ENCODE results near the gene NFE2.
"Not testable (repeated sequence)": the region's sequence is repeated elsewhere in the genome, so short reads cannot be mapped to it uniquely, and the experiment has no call there.

The NFE2 gene

DNA sequence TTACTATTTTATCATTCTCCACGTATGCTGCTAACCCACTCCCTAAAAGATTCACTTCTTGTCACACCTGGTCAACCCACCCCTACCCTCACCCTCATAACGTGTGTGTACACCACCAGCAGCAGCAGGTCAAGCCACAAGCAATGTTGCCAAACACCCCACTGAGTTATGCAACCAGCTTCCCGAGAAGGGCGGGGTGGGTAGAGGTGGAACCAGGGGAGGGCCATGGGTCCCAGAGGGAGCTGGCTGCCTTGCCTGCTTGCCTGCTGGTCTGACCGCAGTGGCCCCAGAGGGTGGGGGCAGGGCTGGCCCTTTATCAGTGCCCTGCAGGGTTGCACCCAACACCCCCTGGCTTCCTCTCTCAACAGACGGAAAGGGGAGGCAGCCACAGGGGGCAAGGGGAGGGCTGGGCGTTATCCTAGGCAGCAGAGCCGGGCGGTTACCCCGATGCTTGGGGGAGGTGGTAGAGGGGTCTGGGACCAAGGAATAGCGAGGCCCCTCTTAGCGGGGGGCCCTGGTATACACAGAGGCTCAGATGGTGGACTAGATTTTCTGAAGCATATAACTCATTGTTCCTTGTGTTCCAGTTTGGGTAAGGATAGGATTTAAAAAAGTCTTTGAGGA, 3.5 kb upstream of the NFE2 start:
- no peak for DNase-seq

DNA sequence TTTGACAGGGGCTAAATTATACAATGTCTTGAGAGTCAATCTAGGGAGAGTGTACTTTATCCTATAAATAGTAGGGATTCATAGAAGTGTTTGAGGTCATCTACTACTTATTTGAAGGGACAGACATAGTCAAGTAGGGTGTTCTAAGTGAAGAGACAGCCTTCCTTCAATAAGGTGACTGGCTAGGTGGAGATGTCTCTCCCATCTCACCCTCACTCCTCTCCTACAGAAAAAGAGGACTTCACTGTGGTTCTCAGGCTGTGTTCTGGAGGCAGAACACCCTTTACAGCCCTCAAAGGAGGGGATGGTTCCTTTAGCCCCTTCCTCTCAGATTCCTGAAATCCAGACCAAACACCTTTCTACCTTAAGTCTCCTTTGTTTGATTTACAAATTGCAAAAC, 2.8 kb upstream of the NFE2 start:
- no peak for DNase-seq

DNA sequence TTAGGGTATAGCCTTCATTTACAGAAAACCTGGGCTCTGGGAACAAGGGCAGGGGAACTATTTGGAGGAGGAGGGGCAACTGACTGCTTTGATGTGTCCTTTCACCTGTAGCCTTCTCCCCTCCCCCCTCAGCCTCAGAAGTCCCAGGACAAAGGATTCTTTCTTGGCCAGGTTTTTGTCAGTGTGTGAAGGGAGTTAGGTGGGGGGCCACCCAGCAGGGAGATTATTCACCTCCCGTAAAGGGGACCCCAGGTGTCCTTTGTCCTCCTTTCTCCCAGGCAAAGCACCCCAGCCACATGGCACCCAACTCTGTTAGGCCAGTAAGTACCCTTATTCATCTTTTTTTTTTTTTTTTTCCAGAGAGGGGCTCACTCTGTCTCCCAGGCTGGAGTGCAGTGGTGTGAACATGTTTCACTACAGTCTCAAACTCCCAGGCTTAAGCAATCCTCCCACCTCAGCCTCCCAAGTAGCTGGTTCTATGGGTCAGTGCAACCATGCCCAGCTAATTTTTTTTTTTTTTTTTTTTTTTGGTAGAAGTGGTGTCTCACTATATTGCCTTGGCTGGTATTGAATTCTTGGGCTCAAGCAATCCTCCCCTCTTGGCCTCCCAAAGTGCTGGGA, 723 bp upstream of the NFE2 start:
- no peak for DNase-seq

DNA sequence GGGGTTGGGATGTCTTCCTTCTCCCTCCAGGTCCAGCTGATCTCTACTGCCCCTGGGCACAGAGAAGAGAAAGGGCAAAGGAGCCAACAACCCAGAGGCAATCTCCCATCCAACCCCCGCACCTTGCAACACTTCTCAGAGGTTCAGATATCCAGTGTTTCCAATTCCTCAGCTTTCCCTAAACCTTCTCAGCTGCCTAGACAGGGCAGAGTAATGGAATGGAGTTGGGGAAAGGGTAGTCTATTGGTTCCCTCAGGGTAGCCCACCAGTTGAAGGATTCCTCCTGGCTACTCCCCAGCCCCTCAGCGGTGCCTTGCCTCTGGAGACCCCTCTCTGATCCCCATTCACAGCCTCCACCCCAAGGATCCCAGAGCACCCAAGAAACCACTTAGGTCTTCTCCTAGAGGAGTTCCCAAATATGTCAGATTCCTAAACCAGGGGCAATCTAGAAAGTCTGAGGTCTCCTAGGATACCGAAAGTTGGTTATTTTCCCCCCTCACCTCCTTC, 537 bp downstream of the NFE2 start:
- no peak for DNase-seq

DNA sequence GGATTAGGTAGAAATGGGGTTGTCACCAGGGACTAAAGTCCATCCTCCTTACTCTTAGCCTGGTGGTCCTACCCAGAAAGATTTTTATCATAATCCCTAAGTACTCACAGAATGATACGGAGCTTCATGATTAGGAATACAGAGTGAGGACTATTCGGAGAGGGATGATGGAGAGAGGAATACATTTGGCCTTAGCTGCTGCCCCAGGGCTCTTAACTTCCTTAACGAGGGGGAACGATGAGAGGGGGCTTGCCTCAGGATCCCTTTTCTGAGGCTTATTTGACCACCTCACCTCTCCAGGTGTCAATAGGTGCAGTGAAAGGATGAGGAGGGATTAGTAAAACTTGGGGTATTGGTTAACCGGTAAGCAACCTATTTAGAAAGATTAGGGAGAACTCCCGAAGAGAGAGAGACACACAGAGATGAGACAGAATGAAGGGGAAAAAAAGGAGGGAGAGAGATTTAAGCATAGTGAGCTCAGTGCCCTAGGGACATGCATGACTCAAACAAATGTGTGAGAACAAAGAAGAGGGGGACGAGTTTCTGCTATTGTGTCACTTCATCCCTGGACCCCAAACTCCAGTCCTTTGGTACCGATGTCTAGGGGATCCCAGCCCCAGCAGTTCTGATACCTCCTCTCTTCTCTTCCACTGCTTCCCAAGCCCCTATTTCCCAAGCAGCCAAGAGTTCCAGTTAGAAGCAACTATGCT, 1.1 kb downstream of the NFE2 start:
- no peak for DNase-seq

DNA sequence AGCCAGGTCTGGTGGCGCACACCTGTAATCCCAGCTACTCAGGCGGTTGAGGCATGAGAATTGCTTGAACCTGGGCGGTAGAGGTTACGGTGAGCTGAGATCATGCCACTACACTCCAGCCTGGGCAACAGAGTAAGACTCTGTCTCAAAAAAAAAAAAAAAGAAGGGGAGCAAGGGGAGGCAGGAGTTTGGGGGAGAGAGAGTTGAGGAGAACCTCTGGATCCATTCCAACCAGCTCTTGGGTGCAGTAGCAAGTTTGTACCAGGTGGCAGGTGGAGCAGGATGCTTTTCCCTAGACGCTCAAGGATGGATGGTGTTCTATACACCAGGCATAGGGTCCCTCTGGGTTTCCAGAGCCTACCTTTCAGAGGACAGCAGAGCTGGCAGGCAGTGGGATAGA, 1.9 kb downstream of the NFE2 start:
- DNase-seq = no peak

DNA sequence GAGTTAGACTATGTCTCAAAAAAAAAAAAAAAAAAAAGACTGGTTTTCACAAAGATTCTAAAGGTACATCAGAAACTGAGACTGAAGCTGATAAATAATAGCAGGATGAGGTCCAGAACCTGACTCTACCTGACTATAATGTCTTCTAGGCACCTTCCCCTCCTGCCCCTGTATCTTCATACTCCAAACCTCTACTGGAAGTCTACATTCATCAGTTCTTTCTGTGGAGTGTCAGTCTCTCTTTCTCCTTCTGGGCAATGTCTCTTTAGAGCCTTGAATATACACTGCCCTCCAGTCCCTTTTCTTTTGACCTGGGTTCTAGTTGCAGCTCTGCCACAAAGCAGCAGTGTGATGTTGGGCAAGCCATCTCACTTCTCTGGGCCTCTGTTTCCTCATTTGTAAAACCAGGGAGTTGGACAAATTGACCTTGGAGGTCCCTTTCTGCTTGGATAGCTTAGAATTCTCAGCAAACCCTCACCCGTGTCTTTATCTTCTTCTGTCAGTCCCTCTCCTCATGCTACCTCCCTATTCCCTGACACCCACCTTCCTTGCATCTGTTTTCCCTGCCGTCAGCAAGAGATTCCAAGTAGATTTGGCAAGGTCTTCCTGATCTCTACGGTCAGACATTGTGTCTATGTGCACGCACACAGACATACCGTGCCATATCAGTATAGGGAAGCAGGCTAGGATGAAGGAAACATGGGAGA, 4.3 kb downstream of the NFE2 start:
- no peak for DNase-seq

DNA sequence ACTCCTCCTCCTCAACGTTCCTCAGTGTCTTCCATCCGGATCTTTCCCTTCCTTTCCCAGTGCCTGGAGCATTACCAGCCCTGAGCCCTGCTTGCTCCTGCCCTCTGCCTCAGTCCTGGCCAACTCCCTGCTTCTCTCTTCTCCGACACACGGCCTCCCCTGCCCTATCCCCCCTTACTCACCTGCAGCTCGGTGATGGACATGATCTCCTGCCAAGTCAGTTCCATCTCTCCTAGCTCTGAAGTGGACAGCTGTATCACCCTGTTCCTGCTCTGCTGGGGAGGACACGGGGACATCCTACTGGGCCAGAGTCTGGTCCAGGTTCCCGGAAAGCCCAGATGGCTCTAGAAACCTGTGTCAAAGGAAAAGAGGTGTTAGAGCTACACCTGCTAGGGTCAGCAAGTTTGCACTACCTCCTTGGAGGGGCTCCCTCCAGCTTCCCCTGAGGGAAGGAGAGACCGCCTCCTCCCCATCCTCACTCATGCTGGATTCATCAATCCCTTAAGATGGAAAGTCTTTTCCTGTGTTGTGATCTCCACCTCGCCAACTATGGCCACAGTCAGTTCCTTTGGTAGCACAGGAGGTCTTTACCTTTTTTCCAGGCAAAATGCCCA, 5.8 kb downstream of the NFE2 start:
- no peak for DNase-seq

DNA sequence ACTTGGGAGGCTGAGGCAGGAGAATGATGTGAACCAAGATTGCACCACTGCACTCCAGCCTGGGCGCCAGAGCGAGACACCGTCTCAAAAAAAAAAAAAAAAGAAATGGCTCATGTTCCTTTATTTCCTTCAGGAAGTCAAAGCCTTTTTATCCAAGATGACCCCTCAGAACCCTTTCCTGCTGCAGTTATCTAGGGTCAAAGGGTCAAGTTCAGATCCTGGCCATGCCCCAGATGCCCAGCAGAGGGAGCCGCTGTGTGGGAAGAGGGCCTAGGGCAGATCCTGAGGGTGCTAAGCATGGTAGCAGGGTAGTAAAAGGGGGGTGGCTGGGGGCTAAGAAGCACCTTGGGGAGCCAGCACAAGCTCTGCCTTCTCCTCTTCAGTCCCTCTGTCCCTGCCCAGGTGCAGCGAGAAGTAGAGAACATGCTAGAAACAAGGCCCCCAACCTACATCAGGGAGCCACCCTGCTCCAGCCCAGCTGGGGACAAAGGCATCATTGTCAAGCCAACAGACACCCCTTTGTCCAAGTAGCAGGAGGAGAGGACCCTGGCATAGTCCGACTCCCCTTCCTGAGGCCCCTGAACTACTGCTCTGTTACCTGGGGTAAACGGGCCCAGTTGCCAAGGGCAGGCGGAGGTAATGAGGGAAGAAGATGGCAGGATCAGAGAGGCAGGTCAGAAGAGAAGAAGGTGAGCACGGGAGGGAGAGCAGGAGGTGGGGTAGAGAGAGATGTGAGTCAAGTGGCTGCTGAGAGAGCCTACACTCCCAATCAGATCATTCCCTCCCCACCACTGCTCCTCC, 6.5 kb downstream of the NFE2 start:
- DNase-seq = peak; percentile 79

DNA sequence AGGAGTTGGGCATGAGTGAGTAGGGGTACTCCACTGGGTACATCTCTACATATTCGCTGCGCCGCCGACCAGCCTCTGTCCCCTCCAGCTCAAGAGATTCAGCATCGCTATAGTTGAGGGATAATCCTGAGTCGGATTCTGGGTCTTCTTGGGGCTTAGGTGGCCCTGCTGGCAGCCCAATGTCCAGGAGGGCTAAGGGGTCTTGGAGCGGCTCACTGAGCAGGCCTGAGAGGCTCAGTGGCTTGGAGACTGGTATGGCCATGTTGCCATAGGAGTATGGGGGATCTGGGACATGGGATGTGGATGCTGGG, 7.9 kb downstream of the NFE2 start:
- no peak for DNase-seq

DNA sequence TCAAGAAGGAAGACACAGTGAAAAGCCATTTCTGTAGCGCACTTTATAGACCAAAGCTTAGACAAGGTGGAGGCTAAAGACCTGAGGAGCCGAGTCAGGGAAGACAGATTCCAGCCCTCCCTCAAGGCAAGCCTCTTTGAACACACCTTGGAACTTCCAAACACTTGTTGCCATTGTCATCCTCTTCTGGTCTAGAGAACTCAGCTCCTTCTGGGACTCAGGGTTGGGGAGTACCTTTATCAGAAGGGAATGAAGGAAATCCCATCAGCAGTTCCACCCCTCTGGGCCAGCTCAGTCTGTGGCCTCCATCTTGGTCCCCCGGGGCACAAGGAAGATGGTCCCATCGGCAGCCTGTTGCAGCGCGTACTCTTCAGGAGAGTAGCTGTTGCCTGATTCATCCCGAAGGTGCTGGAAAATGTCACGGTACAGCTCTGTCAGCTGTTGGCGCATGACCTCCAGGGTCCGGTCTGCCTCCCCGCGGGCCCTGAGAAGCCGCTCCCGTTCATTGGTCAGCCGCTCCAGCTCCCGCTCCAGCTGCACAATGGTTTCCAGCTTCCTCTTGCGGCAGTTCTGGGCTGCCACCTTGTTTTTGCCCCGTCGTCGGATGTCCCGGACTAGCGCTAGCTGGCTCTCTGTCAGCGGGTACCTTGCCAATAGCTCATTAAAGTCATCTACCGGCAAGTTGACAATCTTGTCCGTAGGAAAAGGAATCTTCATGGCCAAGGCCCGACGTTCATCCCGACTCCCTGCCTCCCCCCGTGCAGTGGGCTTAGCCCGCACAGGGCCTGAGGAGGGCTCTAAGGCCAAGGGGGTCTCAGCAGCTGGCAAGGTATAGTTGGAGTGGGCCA, 8.5 kb downstream of the NFE2 start:
- no peak for DNase-seq

DNA sequence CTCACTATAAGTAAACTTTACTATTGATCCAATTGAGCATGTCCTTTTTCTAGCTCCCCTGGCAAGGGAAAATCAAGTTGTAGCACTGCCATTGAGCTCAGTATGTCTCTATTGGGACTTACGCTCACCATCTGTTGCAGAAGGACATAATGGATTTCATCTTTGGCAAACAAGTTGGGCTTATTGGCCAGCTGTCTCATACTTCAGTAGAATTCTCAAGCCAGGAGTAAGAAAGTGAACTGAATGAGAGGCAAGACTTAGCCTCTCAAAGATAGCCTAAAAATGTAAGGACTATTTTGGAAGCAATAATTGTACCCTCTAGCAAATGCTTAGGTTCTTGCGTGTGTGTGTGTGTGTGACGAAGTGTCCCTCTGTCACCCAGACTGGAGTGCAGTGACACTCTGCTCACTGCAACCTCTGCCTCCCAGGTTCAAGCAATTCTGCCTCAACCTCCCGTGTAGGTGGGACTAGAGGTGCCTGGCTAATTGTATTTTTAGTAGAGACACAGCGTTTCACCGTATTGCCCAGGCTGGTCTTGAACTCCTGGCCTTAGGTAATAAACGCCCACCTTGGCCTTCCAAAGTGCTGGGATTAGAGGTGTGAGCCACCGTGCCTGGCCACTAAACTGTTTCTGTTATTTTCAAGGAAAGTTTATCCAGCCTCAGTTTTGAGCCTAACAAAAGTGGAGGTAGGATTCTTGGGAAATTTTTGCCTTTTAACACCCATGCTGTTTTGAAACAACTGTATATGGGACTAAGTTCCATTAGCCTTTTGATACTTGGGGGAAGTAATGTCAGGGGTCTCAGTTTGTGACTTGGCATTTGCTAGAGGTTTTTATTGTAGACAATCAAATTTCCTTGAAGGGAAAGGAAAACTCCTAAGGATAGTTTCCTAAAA, 13.3 kb downstream of the NFE2 start:
- peak; percentile 68 for DNase-seq

DNA sequence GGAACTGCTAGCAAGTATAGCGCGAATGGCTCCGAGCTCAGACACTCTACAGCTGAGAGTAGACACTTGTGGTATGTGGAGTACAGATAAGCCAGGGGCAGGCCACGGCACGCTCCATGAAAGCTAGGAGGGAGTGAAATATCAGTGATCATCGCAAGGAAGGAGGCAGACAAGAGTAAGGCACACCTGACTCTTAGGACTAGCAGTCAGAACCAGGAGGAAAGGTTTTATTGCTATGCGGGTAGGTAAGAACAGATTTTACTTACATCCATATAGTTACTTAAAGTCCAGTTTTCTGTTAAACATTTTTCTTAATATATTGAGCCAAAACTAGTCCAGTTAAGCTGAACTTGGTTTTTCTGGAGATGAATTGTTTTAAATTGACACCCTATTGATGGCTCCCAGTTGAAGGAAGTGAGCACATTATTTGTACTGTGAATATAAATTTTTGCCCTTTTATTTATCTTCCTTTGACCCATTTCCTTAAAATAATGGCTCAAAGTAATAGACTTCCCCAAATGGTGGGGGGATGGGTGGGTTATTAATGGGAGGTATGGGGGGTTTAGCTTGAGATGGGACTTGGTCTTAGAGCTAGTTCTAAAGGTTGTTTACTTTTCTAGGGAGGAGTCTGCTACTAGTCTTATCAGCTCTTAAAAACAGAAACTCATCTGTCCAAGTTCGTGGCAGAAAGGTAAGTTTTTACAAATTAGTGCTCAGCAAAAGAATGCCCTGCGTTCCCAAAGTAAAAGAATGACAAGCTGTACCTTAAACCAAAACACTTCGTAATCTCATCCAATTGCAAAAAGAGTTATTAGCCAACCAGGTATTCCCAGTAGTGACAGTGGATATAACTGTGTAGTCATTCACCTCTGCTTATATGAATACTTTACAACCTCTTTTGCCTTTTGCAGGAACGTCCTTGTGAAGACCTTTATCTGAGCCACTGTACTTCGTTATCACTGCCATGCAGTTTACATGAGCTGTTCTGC, 14.5 kb downstream of the NFE2 start:
- DNase-seq = peak; percentile 60

DNA sequence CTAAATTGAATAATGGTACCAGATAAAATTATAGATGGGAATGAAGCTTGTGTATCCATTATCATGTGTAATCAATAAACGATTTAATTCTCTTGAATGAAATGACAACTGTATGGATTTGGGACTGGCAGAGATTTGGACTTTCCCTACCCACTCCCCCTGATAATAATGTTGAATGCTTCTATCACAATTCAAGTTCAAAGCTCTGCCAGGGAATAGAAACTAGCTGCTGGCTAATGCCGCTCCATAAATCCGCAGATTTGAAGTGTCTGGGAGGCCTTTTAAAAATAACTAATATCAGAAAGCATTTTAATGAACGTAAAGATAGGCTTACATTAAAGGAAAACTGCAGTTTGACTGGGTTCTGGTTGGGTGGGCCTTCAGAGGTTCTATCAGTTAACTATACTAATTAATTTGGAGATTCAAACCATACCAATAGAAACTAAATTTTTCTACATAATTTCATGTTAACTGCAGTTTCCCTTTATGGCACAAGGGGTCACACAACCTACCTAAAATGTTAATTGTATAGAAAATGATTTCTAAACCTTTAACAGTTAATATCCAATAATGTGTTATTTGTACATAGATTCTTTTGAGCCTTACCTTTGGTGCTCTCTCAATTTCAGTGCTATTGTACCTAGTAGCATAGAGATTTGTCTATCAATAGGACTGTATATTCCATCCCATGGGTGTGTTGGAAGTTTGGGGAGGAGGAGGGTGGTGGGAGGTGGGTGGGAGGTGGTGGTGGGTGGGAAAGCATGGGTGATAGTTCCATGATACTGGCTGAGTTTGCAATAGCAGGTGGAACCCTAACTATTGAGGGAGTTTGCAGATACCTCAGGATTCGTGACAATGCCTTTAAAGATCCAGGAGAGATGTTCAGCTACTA, 15.4 kb downstream of the NFE2 start:
- peak; percentile 47 for DNase-seq

DNA sequence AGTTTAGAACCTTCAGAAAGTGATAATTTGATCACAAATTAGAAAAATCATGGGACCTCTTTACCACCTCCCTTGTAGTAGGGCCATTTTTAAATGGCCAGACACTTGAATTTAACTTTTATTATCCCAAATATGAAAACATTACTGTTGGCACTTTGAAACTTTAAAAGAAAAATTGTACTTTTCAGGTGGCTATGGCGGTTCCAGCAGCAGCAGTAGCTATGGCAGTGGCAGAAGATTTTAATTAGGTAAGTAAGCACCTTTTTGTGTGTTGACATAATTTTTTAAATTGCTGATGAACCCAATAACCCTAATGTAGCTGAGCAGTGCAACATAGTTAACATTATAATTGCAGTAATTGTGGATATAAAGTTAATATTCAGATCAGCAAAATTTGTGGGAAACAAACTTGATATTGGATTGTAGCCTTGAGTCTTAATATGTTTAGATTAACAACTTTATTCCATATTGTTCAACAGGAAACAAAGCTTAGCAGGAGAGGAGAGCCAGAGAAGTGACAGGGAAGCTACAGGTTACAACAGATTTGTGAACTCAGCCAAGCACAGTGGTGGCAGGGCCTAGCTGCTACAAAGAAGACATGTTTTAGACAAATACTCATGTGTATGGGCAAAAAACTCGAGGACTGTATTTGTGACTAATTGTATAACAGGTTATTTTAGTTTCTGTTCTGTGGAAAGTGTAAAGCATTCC, 16.6 kb downstream of the NFE2 start:
- not testable (repeated sequence) for DNase-seq

DNA sequence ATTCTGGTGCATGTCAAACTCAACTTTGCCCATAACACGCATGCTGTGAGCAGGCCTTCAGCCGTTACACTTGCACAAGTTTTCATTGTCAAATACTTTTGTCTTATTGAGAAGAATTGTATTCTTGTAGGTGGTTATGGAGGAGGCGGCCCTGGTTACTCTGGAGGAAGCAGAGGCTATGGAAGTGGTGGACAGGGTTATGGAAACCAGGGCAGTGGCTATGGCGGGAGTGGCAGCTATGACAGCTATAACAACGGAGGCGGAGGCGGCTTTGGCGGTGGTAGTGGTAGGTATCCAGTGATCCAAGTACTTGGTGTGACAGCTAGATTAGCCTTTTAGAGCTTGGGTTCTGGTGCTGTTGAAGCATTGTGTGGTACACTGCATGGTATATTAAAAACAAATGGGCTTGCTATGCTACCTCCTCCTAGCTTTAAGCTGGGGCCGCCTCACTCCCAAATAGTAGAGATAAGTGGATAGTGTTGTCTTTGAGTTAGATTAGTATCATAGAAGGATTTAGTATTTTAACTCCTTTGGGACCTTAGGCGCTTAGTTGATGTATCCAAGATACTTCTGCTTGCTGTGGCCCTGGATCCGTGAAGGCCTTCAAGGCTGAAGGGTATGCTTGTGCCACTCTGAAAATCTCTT, 17.7 kb downstream of the NFE2 start:
- peak; percentile 45 for DNase-seq

DNA sequence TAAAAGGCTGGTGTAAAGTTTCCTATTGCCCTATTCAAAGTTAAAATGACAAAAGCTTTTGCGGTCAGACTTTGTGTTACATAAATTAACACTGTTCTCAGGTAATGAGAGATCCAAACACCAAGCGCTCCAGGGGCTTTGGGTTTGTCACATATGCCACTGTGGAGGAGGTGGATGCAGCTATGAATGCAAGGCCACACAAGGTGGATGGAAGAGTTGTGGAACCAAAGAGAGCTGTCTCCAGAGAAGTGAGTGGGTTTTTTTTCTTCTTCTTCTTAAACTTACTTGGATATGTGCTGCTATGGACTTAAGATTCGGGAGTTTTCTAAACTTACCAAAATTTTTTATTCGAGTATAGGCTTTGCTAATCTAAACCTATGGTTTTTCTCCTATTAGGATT, 19.1 kb downstream of the NFE2 start:
- not testable (repeated sequence) for DNase-seq
